GM13976 (cell line): Measurements from ENCODE around the gene CD34.

ENCODE experiments used
- DNase-seq: peaks from one replicate; pipeline ENCODE4 v3.0.0; 2012; ENCODE audit warnings: low spot score
- CTCF ChIP-seq: IDR thresholded peaks from 2 replicates; pipeline ENCODE4 v1.5.1; 2012; ENCODE audit warnings: borderline replicate concordance, mild to moderate bottlenecking; ENCODE audit not compliant: insufficient read depth; ENCODE audit errors: extremely low read depth, missing control alignments, control extremely low read depth
- in situ Hi-C: fragments of 300-500 bp; cut with MboI; formaldehyde crosslinking; loops from one replicate; pipeline ENCODE4 v1.12.0; 2022; ENCODE audit warnings: low sequenced_read_pairs, mixed read lengths, inconsistent platforms; ENCODE audit not compliant: unreplicated experiment

CD34 gene

DNA sequence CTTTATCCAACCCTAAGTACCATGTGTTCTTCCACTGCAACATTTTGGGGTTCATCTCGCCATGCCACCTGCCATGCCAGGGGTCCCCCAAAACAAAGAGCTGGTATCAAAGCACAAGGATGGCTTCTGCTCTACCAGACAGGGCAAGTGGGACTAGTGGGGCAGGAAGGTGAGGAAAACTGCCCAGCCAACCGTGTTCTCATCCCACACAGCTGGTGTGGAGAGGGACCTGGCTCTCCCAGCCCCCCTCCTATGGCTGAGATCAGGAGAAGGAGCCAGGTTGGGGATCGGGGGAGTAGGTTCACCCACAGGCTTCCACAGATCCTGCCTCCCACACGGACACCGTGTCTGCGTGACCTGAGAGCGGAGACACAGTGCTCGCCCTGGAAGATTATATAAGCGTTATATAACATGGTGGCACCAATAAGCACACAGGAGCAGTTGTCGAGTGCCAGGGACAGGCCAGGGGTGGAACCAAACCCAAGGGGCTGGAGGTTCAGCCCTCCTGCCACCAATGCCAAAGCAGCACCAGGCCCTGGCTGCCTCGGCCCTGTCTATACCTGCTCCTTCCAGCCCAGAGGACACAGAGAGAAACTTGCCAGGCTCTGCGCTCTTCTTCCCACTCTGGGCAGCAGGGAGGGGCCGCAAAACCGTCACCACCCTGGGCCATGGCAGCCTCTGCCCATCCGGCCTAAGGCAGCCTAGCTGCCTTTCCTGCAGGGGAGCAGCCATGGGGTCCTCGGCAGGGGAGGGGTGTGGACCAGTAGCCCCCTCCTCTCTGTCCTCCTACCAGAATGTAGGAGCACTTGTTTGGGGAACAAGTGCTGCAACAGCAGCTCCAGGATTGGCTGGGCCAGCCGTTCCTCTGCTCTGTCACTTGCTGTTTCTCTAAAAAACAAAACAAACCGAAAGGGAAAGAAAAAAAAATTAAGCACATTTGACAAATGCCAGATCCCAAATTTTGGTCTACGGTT, 43.5 kb downstream of the CD34 start:
- in situ Hi-C loops: loop anchor here (5.0 kb wide), 1 partner anchor 35 kb away; no protein-coding TSS in a partner anchor
- DNase-seq: peak; percentile 44
- TF ChIP-seq CTCF: no peak

DNA sequence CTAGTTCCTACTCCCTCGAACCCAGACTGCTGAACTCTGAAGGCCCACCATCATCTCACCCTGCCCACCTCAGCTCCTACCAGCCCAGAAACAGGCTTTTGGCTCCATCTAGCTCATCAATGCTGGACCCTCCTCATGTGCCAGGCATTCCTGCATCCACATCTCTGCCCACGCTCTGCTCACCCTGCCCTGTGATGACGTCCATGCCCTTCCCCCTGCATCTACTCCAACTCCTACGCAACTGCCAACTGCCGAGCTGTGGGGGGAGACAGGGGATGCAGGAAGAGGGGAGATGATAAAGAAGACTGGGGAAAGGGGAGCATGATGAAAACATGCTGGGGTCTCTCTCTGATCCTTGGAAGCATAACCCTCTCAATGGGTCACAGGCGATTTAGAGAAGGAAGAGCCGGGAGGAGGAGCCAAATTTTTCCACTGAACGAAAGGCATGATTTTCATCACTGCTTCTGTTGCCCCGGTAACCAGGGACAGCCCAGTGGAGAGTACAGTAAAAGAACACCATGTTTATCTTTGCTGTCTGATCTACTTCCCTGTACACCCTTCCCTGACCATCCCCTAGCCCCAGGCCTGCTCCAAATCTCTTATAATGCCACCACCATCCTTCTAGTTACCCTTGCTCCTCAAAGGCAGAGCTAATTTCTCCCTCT, 44.3 kb downstream of the CD34 start:
- DNase-seq: no peak
- no peak for TF ChIP-seq CTCF
- in situ Hi-C loops: loop anchor here (5.0 kb wide), 1 partner anchor 34 kb away; no protein-coding TSS in a partner anchor

- in situ Hi-C loops: no loop called here
- DNase-seq: peak; percentile 58
- TF ChIP-seq CTCF: no peak
These were observed 46.9 kb downstream of the CD34 start for GRCh38 chr1:207863893-207864535.

- in situ Hi-C loops: no loop called here
- no peak for TF ChIP-seq CTCF
- no peak for DNase-seq
These were observed 48.6 kb downstream of the CD34 start for GRCh38 chr1:207862241-207862787.

- DNase-seq: no peak
- in situ Hi-C loops: no loop called here
- TF ChIP-seq CTCF: no peak
These were observed 49.3 kb downstream of the CD34 start for GRCh38 chr1:207861442-207862177.
